MV-4-11 (cell line): ENCODE data around the gene COQ10B.
"Not testable (repeated sequence)": the region's sequence is repeated elsewhere in the genome, so short reads cannot be mapped to it uniquely, and the experiment has no call there.

Source experiments
- DNase-seq: peaks from one replicate; lab custom pipeline; 2025; lab: John Stamatoyannopoulos, UW

Gene COQ10B

GRCh38 chr2:197450935-197451358 lies 2.4 kb upstream of the COQ10B start:
- not testable (repeated sequence) for DNase-seq

DNA sequence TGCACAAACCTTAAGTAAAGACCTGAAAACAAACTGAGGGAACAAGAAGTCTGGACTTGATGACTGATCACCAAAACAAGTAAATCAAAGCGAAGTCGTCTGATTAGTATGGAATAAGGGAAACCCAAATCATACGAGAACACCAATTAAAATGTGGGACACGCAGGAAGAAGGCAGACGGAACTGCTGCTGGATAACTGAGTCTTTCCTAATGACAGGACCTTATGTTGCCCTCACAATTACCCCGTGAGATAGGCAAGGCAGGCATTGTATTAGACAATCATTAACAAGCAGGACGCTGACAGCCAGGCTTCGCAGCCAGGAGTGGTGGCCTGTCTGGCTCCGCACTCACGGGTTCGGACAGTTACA lies 614 bp upstream of the COQ10B start:
- DNase-seq, result no peak

DNA sequence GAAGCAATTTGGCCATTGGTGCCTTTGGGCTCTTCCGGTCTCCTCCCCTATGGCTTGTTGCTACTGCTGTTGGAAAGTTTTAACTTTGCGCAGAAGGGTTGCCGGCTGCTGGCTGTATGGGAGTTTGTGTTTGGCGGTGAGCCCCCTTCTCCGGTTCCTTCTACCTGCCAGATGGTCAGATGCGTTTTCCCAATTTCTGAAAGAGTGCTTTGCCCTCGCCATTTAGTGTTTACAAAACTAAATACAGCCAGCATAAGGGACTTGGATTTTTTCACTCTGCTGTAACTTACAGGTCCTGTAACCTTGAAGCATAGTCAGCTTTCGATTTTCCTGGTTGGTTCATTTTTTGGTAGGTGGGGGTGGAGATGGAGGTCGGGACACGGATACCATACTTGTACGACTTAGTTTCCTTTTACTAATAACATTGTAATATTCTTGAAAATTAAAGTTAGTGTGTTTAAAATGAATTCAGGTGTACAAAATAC lies 604 bp downstream of the COQ10B start:
- no peak for DNase-seq

DNA sequence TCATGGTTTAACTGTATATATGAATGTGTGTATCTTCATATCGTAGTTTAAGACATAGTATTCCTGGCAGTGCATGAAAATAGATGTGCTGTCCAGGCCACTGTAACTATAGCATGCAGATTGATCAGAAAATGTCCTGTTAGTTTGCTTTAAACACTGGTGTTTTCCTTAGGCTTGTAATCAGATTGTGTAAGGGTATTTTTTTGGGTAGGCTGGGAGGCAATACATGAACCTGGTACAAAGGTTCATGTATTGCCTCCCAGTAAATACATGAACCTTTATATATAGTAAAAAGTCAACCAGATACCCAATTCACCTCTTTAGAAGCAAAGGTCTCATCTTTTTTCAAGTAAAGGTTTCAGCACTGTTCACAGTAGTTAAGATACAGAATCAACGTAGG lies 1.6 kb downstream of the COQ10B start:
- no peak for DNase-seq

DNA sequence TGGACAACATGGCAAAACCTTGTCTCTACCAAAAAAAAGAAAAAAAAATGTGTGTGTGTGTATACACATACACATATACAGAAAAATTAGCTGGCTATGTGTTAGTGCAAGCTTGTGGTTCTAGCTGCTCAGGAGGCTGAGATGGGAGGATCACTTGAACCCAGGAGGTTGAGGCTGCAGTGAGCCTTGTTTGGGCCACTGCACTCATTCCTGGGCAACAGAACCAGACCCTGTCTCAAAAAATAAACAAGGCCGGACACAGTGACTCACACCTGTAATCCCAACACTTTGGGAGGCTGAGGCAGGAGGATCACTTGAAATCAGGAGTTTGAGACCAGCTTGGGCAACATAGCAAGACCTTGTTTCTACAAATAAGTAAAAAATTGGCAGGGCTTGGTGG lies 2.1 kb downstream of the COQ10B start:
- DNase-seq, result no peak

GRCh38 chr2:197460649-197461048 lies 7.3 kb downstream of the COQ10B start:
- DNase-seq, result no peak

- no peak for DNase-seq
Measured at GRCh38 chr2:197461057-197461456, 7.7 kb downstream of the COQ10B start.

DNA sequence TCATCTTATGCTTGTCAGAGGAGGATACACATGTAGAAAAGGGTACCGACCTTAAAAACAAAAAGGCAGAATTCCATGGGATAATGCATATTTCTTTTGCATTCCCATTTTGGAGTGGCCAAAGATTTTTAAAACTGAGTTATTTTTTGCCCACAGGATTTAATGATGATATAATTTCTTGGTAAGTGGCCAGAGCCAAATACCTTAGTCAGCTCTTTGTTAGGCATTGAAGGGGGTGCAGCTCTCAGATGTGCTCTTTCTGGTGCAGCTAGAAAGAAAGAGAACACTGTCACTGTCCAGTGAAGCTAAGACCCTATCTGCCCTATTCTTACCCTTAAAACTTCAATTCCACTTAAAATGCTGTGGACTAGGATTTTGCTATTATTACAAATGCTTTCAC lies 10.8 kb downstream of the COQ10B start:
- DNase-seq, result no peak

DNA sequence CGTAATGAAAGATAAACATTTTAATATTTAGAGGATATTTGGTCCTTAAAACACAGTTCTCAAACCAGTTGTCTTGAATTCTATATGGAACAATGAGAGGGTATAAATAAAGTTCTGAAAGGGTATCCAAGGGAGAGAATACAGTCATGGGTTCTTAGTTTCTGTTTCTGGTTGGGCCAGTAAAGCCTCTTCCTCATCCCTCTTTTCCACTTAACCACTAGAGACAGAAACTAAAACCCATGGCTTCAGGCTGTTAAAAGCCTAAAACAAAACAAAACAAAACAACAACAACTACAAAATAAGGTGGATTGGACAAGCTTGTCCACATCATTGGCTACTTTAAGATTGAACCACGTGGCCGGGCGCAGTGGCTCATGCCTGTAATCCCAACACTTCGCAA lies 18.8 kb downstream of the COQ10B start:
- peak; percentile 29 for DNase-seq

DNA sequence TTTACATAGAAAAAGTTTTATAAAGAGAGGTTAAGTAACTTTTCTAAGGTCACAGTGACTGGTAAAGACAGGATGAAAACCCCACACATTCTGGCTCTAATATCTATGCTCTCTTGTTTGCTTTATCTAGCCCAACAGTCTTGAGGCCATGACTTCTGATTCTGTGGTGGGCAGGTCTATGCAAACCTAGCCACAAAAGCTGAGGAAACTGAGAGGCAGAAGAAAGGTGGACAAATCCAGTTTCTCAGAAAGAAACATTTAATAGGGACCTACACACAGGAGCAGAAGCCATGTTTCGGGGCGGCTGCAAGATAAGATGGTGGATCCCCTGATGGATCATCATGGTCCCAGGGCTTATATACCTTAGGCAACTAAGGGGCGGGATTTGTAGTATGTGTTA lies 24.4 kb downstream of the COQ10B start:
- DNase-seq, result no peak

DNA sequence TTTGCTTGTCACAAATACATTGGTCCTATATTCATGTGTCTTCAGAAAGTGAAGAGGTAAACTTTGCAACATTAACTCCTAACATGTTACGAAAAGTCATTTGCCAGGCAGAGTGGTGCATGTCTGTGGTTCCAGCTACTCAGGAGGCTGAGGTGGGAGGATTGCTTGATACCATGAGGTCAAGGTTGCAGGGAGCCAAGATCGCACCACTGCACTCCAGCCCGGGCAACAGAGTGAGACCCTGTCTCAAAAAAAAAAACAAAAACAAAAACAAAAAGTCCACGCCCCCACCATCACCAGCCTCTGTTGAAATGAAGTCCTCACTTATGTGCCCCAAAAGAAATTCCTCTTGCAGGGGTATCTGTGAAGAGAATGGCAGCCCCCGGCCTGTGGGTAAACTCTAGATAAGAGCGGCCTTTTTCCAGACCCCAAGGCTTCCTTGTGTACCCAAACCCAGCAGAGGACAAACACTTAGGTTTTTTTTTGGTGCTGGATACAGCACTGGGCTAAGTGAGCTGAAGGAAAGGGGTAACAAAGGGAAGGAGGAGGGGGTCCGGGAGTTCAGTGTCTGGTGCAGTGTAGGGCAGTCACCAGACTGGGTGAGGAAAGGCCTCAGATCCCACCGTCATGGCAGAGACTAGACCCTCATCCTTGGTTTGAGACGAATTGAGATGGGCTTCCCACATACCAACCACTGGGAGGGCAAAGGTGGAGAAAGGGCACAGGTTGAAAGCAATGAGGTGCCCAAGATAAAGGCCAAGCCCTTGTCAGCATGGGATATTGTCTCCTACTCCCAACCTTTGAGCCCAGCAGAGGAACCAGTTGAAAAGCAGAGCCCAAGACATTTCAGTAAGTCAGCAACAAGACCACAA lies 27.0 kb downstream of the COQ10B start:
- DNase-seq, result no peak

DNA sequence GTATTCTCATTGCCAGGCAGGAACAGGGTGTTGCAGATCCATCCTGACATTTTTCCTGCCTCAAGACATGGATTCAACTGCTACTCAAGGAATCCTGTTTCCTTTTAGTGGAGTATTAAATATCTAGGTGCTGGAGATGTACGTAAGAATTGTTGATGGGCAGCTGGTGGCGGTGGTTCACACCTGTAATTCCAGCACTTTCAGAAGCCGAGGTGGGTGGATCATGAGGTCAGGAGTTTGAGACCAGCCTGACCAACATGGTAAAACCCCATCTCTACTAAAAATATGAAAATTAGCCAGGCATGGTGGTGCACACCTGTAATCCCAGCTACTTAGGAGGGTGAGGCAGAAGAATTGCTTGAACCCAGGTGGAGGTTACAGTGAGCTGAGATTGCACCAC lies 30.9 kb downstream of the COQ10B start:
- not testable (repeated sequence) for DNase-seq

DNA sequence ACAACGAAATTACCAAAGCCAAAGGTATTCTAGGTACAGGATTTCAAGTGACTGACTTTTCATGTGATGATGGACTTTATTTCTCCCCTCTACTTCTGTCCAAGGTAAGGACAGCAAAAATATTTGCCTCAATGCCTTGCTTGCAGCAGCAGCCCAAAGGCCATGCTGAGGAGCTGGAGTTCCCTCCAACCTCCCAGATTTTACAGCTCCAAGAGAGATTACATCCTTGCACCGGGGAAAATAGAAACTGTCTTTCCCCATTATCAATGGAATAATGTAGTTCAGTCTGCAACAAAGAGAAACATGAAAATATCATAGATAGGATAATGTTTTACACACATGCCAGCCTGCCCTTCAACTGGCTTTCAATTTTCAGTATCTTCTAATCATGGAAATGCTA lies 32.8 kb downstream of the COQ10B start:
- DNase-seq, result no peak

GRCh38 chr2:197487385-197487784 lies 34.0 kb downstream of the COQ10B start:
- DNase-seq, result no peak

DNA sequence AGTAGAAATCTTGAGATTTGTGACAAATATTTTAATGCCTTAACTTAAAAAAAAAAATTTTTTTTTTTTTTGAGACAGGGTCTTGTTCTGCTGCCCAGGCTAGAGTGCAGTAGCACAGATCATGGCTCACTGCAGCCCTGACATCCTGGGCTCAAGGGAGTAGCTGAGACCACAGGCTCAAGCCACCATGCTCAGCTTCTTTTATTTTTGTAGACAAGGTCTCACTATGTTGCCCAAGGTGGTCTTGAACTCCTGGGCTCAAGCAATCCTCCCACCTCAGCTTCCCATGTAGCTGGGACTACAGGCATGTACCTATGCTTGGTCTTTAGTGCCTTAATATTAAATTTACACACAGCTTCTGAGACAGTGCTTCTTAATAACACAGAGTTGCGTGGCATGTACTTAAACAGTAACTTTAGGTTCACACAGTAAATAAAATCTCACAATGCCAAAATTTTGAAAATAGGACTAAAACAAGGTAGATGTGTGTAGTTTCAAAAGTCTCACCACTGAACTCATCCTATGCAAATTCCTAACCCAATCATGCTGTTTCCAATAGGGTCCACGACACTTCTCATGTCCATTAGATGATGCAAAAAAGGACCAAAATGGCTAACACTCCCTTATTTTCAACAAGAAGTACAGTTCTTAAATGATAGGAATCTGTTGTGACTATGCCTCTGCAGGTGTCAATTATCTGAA lies 42.2 kb downstream of the COQ10B start:
- no peak for DNase-seq

DNA sequence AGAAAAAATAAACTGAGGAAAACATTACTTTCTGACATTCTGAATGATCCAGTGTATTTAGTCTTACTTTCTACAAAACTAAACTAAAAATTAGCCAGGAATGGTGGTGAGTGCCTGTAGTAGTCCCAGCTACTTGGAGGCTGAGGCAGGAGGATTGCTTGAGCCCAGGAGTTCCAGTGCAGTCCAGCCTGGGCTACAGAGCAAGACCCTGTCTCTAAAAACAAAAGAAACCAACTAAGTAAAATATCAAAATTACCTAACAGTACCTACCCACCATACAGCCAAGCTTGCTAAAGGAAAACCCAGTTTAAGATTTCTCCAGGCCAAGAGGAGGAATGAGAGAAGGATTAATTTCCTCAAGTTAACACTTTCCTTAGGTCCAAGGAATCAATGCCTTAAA lies 43.3 kb downstream of the COQ10B start:
- no peak for DNase-seq

DNA sequence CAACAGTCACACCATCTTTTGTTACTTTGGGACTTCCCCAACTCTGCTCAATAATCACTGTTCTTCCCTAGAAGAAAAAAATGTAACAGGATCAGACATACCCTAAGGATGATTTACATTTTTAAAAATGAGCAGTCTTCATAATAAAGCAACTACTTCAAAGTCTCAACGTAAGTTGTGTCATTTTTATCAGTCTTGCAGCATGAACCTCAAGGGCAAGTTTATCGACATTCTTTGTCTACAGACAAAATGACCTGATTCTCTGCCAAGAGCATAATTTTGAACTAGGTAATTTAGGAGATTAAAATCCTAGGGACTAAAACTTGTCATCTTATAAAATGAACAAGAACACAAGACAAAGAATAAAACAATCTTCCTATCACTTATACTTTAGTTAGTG lies 44.0 kb downstream of the COQ10B start:
- no peak for DNase-seq

DNA sequence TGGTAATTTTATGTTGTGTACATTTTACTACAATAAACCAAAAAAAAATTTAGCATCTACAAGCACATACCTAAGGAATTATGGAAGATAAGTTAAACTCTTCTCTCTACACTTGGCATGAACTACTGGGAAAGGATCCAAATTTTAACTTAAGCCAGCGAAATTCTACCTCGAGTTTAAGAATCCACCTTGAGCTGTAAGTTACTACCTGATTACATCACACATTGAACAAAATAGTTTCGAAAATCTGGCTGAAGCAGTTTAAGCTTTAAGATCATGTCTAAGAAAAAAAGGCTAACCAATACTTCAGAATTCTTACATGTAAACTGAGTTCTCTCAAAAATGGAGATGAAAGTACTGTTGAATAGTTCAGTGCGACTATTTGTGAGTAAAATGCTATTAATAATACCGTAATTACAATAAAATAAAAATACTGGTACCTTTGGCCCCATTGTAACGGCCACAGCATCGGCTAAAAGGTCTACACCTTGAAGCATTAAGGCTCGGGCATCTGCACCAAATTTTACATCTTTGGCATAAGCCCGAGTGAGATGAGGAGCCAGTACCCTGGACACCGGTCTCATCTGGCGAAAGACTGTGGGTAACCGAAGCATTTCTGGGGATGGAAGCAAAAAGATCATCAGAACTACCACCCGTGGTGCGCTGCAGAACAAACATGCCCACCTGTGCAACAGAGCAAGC lies 45.0 kb downstream of the COQ10B start:
- no peak for DNase-seq

GRCh38 chr2:197498937-197499593 lies 45.7 kb downstream of the COQ10B start:
- DNase-seq, result peak; percentile 26

GRCh38 chr2:197499594-197500502 lies 46.5 kb downstream of the COQ10B start, which contains the start of the genes HSPD1 and HSPE1:
HSPD1 (minus strand) TSS chr2:197499840; CDS start chr2:197498848, 992 bp downstream.
HSPE1 (plus strand) TSS chr2:197500379; CDS start chr2:197500437, 58 bp downstream.
- DNase-seq, result peak; percentile 100
